COR-L47 (cell line): ENCODE data around the gene EEFSEC.
A peak's percentile ranks its signal among the peaks of the same experiment; 100 is the strongest.

Source experiments
- DNase-seq: peaks from one replicate; lab custom pipeline; 2025; lab: John Stamatoyannopoulos, UW

The EEFSEC gene

DNA sequence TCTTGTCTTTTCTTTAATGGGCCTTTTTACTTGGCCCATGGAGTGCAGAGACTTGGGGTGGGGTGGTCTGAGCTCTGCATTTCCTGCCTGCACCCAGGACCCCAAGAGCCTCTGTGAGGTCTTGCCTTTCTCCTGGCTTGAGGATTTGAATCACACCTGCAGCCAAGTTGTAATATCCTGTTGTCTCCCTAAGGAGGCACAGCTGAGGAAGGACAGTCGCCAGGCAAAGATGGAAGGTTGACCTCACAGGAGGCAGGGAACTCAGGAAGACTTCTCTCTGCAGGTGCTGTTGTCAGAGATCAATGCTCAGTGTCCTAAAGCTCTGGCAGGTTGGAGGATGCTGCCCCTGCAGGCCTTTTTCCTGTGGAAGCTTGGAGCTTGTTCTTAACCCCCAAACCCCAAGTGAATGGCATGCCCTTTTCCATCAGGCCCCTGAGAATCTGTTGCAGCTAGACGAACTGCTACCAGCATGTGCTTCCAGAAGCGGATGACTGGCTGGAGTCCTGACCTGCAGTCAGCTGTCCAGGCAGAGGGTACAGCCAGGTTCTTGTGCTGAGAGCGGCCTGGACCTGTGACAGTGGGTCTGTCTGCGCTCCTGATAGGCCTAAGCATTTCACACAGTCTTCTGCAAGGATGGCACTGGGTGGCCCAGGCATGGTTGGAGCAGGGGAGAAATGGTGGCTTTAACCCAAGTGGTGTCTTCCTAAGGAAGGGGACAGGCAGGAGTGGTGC is 120.0 kb downstream of the EEFSEC start:
- DNase-seq: no peak

DNA sequence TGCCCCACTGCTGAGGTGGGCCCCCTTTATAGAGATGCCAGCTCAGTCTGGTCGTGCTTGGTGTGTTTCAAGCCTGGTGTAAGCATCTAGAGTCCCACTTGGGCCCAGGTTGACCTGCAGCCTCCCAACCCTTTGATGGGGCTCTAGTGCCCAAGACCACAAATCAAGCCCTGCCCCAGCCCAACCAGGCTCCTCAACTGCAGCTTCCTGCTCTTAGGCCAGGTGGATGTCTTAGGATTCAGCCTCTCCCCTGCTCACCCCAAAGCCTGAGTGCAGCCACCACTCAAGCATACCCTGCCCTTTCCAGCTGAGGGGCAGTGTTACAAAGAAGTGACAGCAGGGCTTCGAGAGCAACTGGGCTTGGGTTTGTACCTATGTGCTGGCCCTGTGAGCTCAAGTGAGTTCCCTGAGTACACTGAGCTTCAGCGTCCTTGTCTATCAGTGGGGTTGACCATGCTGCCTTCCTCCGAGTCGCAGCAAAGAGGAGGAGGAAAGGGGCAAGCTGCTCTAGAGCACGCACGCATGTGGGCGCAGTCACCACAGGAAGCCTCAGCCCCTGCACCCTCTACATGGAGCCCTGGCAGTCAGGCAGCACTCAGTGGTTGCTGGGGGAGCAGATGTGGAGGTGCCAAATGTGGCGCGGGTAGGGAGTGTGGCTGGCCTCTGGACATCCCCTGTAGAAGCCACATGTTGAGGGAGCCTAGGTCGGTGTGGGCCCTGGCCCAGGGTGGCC is 120.7 kb downstream of the EEFSEC start:
- no peak for DNase-seq

DNA sequence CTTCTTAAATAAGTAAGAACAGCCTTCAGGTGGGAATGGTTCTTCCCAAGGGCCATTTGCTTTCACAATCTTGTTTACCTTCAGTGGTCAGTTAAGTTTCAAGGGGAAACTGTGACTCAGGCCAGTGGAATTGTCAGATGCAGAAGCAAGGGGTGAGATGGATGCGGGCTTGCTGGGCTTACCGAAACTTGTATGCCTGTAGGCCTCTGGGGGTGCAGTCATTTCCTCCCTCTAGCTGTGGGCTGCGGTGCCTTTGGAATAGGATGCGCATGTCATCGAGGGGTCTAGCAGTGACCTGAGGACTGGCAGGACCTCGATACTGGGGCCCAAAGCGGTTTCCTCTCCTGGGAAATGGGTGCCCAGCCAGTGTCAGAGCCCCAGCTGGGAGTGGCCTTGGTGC is 121.6 kb downstream of the EEFSEC start:
- no peak for DNase-seq

DNA sequence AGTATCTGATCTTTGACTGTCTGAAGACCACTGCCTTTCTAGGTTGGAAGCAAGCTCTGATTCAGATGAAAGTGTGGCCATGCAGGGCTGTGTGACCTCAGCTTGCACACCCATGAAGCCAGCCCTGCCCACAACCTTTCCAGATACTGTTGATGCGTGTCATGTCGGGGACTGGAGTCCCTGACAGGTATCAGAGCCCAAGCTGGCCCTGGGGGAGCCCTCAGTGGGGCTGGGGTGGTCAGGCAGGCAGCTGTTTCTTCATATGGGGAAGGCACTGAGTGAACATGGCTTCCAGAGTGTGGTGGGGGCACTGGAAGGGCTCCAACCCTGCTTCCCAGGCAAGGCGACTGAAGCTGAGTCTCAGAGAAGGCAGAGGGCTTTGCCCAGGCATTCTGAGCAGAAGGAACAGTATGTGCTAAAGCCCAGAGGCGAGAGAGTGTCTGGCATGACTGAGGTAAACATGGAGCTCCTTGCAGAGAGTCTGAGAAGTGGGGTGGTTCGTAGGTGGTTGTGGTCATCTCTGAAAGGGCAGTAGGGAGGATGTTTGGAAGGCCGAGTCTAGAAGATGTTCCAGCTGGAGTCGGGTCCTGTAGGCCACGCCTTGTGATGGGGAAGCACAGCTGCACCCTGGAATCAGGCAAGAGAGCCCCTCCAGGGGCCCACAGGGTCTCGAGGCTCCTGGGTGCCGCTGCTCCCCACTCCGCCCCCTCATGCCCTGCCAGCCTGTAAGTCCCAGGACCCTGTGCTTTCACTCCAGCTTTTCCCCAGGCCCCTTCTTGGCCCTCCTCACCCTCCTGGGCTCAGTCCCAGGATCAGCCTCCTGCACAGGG is 122.2 kb downstream of the EEFSEC start:
- no peak for DNase-seq

DNA sequence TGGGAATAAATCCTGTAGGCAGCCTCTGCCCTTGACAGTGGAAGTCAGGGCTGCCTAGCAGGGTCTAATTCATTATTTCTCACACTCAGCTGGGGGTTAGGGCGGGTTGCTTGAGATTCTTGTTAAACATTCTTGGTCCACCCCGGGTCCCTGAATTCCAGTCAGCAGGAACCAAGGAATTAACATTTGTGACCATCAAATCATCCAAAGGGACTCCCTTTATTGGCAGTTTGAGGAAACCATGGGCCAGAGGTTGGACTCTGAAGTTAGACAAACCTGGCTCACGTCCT is 122.8 kb downstream of the EEFSEC start:
- DNase-seq: no peak

DNA sequence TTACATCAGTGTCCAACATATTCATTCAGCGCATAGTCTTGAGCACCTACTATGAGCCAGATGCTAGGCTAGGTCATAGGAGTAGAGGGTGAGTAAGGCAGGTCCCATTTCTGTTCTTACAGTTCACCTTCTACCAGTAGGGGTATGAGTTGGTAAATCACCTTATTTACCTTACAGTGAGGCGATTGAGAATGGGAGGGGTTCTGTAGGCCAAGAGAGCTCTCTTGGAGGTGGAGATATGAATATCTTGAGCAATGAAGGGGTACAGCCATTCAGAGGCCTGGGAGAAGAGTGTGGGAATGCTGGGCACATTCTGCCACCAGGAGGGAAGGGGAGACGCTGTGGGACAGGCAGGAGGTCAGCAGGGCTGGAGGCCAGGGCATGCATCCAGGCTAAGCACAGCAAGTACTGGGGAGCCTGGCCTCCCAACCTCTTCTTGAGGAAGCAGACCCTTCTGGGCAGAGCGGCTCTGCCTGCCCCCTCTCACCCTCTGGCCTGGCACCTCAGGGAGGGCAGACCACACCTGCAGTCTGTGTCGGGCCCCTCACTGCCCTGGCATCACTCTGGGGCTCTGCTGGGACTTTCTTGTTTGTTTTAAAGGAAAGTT is 123.4 kb downstream of the EEFSEC start:
- no peak for DNase-seq

DNA sequence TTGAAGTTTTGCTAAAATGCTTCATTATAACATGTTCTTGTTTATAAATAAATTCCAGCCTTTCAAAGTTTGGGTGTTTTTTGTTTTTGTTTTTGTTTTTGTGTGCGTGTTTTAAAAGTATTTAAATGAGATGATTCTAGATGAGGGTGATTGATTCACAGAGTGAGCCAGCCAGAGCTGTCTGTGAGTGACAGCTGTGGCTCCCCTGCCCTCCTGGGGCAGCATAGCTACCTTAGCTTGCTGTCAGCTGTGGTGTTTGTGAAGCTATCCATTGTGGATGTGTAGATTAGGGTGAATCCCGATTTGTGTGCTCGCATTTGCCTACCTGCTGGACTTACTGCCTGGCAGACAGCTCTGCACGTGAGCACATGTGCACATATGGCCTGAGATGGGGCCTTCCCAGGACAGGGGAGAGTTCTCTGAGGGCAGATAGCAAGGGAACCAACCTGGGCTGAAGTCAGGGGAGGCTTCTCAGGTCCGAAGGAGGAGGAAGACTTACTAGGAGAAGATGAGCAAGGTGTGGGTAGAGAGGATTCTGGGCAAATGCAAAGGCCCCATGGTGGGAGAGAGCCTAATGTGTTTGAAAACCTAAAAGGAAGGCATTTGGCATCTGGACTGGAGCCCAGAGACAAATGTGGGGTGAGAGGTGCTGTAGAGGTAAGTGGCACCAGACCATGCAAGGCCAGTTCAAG is 124.2 kb downstream of the EEFSEC start:
- DNase-seq: no peak

DNA sequence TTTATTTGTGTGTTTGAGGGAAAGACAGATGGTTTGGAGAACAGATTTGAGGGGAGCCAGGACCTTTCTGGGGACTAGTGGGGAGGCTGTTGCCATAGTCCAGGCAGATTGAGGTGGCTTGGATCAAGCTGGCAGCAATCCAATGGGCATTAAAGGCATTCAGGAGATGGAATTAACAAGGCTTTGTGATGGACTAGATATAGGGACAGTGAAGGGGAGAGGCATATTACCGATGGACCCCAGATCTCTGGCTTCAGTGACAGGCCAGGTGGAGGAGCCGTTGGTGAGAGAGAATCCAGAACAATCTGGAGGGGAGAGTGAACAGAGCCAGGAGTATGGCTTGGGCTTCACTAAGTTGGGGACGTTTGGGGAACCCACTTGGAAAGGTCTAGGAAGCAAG is 124.8 kb downstream of the EEFSEC start:
- DNase-seq: no peak

DNA sequence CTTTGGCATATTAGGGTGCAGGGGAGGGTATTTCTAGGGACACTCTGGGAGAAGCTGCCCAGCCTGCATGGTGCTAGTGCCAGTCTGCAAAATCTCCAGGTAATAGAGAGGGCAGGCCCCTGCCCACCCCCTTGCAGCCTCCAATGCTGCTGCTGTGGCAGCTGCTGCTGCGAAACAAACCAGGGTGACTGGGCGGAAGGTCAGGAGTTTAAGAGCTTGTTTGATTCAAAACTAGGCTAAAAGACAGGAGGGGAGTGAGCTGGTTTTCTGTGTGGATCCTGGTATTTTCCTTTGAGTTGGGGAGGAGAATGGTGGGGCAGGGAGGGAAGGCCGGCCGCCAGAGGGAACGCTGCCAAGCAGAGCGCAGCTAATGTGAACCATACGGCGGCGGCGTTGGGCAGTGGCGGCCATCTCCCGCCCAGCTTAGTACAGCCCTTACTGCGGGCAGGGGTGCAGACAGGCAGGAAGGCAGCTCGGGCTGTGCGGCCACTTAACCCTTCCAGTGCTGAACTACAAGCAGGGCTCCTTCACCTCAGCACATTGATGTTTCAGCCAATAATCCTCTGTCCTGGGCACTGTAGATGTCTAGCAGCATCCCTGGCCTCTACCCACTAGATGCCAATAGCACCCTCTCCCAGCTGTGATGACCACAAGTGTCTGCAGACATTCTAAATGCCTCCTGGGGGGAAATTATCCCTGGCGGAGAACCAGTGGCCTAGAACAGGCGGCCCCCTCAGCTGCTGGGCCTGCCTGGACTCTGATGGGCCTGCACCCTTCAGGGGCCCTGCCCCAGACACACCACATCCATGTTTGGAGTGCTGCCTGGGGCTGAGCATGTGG is 125.7 kb downstream of the EEFSEC start:
- peak; percentile 84 for DNase-seq

DNA sequence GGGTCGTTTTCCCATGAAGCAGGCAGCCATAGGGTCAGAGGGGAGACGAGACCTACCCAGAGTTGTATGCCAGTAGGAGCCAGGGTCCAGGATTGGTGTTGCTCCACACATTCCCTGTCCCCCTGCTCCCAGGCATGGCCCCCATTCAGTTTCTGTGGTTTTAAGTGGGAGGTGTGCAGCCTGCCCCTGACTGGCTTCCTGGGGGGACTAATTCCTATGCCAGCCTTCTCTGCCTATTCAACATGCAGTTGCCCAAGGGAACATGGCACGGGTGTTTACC is 126.3 kb downstream of the EEFSEC start:
- DNase-seq: no peak

DNA sequence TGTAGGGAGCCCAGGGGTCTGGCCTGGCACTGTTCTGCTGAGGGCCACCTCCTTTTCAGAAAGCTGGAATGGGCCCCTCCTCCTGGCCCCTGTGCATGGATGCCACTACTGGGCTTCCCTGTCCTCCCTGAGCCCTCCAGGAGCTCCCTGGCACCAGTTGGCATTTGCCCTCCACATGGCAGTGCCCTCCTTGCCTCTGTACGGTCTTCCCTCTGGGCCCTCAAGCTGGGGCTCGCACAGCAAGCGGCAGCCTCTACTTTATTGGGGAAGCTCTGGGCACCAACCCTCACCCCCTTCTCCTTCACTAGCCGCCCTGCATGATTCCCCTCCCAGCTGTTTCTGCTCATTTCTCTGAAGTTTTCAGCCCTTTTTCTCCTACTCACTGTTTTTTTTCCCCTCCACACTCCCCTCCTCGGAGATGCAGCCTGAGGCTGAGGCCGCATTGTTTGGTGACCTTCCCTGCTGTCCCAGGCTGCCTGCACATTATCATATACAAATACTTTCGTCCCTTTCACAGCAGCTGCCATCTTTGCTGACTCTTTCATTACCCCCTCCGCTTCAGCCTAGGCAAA is 127.3 kb downstream of the EEFSEC start:
- peak; percentile 94 for DNase-seq

DNA sequence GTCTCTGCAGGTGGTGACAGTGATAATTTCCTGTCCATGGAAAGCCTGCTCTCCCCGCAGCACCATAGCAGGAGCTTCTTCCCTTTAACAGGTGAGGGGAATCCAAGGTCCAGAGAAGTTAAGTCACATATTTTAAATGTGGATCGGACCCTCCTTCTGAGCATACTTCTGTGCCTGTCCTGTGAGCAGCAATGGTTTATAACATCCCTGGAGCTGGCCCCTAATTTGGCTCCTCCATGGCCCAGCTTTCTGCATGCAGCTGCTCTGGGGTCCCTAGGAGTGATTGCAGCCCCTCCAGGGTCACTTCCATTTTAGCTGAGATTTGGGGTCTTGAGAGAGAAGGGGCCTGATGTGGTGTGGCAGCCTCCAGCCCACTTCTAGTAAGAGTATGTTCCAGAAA is 127.8 kb downstream of the EEFSEC start:
- DNase-seq: no peak

DNA sequence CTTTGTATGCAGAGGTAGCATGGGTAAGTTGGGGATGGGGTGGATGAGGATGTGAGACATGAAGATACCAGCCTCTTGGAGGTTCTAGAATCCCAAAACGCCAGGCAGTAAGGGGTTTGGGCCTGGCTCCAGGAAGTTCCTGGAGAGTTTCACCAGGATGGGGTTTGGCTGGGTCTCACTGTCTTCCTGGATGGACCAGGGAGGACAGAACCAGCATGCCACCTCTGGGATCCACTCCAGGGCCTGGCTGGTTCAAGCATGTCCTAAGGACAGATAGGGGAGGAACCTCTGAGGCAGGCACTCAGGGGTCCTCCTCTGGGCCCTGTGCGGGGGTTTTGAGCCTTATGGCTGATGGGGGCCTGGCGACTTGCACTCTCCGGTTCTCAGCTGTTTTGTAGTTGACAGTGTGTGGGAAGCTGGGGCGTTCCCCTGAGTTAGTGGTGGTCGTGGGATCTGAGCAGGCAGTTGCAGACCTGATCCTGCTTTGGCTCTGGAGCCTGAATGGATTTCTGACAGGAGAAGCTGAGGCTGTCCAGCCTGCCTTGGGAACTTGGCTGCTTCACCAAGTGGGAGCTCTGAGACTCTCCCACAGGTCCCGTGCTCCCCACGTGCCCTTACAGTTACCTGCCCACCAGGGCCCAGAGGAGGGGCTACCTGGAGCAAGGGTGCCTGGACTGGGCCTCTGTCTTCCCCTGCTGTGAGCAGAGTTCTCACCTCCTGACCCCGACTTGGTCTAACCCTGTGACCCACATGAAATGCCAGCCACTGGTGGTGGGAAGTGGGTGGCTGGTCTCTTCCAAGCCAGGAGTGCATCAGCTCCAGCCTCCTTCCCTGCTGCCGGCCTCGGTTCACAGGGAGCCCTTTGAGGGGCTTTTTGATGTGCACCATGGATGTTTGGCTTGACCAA is 128.4 kb downstream of the EEFSEC start:
- DNase-seq: no peak

DNA sequence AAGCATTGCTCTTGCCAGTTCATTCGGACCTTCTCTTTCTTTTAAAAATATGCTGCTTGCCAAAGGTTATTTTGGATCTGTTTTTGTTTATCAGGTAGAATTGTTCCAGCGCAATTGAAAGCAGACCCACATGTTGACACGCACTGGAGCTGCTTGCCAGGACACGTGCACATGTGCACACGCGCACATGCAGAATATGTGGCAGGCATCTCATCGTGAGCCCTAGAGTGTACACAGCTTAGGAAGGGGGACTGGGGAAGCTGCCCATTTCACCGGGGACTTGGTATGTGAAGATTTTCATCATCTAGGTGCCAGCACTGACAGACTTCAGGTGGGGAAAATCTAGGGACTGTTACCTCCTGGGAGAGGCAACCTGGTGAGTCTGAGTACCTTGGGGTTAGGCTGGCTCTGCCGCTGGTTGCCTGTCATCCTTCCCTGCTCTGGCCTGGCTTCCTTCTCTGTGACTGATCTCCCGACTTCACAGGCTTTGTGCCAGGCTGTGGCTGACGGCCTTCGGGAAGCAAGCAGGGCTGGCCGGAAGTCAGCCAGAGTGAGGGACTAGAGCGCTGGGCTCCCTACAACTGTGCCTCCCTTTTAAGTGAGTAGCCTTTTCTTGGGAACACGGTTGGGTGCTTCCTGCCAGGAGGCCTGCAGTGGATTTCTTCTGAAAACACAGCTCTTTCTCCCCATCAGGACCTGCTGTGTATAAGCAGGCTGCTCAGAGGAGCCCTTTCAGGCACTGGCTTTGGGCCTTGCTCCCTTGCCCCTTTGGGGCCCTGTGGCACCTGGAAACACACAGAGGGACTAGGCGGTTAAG is 129.3 kb downstream of the EEFSEC start:
- peak; percentile 51 for DNase-seq

DNA sequence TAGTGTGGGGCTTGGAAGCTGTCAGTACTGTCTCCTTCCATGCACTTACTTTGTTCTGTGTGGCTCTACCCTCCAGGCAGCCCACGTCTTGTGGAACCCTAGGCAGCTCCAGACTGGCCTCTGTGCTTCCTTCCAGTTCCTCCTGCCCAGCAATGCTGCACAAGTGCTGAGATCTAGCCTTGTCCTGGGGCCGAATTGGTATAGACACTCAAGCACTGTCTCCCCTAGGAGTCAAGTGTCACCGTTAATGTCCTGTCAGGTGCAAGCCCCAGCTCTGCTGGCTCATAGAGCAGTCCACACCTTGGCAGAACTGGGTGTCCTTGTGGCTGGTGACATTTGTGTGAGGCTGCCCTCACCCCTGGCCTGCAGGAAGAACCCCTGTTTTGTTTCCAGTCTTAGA is 130.1 kb downstream of the EEFSEC start:
- DNase-seq: no peak

DNA sequence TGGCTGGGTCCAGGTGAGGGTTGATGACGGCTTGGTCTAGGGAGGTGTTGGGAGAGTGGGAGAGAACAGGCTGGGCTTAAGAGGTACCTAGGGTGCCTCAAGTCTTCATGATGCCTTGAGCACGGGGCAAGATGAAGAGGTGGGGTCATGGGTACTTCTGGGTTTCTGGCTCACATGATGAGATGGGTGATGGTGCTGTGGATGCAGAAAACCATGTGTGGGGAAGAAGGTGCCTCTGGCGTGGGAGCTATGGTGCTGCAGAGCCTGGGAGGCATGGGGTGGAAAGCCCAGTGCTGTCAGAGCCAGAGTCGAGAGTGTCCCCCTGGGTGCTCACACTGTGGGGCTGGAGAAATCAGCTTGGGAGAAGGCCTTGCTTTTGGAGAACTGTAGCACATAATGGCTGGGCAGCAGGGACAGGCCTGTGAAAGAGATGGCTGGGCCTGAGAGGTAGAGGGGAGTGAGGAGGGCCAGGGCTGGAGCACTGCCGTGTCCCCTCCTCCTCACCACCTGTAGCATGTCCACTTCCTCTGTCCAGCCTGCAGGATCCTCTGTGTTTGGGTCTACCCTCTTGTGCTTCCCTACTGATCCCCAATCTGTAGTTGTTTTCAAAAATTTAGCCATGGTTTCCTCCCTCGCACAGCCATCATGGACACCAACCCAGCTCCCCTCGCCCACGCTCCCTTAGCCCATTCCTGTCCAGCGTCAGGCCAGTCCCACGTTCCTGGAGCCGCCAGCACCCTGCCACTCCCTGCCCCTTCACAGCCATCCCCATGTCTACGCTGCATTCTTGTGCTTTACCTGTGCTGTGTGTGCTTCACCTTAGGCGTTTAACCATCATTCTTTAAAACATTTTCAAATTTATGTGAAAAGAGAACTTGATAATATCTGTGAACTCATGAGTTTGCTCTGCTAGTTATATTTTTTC is 132.0 kb downstream of the EEFSEC start:
- no peak for DNase-seq

DNA sequence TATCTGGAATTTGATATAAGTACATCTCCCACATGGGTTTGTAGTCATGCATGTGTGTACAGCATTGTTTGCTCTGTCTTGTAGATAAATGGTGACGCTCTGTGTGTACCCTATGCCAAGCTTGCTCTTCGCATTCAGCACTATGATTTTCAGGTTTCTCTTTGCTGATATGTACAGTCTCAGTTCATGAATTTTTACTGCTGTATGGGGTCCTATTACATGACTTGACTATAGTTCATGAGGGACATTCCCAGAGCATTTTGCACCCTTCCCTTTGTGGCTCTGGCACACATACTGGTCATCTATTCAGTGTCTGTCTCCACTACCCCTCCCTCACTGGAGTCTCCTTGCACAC is 132.7 kb downstream of the EEFSEC start:
- no peak for DNase-seq

DNA sequence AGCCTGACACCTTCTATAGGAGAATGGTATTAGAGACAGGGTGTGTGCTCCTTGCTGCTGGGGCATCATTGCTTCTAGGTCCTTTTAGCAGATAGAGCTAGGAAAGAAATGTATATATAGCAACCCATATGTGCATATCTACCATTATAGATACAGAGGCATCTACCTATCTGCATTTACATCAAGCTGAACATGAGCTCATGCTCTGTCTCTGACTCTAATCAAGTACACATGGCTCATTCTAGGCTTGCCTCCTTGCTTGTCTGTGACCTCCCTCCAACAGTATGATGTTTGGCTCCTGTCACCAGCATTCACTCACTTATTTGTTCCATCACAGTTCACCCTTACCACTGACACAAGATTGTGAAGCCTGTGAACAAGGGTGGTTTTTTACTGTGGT is 133.4 kb downstream of the EEFSEC start:
- no peak for DNase-seq
